GM10266 (cell line): ENCODE measurements around the gene RDH8.

Experiments
- DNase-seq: peaks from one replicate; pipeline ENCODE4 v3.0.0; 2012; ENCODE audit errors: extremely low spot score
- CTCF ChIP-seq: IDR thresholded peaks from 2 replicates; pipeline ENCODE4 v1.5.1; 2012; ENCODE audit warnings: mild to moderate bottlenecking, low read depth; ENCODE audit not compliant: control insufficient read depth, insufficient read depth; ENCODE audit errors: missing control alignments

The RDH8 gene

DNA sequence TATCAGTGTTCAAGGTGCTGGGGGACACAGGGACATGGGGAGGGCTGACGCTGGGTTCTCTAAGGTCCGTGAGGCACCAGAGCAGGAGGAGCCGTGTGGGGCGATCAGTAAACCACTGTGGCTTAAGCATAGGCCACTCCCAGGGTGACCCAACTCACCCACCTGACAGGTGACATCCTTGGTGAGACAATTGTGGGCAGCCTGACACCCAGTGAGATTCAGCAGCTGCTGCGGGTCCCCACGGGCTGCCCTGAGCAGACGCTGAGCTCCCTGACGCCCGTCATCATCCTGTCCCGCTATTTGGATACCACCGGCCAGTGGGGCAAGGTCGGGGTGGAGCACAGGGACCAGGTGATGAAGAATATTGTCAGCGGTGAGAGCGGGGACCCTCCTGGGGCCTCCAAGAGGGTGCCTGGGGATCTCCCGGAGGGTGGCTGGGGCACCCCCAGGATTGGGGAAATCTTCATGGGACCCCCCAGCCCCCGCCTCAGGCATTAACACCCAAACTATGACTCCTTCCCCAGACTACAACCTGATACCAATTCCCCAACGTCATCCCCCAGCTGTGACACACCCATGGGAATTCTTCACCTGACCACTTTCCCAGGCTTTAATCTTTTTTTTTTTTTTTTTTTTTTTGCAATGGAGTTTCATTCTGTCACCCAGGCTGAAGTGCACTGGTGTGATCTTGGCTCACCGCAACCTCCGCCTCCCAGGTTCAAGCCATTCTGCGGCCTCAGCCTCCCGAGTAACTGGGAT lies 39.5 kb downstream of the RDH8 start:
- DNase-seq, result no peak
- no peak for TF ChIP-seq CTCF

DNA sequence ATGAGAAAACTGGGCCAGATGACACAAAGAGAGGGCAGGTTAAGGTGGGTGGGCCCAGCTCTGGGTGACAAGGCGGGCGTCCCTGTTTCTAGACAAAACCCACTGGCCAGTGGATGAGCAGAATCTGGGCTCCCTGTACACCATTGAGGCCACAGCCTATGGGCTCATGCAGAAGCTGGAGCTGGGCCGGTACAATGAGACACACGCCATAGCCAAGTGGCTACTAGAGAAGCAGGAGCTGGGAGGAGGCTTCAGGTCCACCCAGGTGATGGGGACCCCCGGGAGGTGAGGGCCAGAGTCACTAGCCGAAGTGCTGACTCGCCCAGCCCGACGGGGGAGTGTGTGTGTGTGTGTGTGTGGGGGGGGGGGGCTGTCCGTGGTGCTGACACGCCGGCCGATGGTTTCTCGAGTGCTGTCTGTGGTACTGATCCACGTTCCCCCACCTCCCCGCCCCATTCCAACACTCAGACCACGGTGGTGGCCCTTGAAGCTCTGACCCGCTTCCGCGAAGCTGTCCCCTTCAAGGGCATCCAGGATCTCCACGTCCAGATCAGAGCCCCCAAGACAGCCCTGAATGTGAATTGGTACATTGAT lies 48.5 kb downstream of the RDH8 start:
- DNase-seq, result no peak
- no peak for TF ChIP-seq CTCF

DNA sequence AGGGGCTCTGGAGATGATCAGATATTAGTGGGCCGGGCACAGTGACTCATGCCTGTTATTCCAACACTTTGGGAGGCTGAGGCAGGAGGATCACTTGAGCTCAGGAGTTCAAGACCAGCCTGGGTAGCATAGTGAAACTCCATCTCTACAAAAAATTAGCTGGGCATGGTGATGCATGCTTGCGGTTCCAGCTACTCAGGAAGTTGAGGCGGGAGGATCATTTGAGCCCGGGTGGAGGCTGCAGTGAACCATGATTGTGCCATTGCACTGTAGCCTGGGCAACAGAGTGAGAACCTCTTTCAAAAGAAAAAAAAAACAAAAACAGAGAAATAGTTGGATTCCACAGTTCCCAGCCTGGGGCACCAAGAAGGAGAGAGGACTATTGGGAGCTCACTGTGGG lies 54.9 kb downstream of the RDH8 start:
- no peak for TF ChIP-seq CTCF
- no peak for DNase-seq

DNA sequence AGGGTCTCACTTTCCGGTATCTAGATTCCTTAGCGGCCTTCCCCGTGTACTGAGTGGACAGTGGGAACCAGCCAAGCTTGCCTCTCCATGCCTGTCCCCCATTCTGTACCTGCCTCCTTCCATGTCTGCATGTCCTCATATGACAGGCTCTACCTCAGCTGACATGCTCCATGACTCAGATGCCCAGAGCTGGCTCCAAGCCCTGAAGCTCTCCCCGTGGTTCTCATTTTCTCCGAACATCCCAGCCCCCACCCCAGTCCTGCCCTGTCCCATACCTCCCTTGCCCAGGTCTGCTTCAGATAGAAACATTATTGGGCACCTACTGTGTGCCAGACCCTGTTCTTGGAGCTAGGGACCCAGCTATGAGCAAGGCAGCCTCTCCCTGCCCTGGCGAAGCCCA lies 55.8 kb downstream of the RDH8 start:
- DNase-seq, result no peak
- TF ChIP-seq CTCF, result no peak

DNA sequence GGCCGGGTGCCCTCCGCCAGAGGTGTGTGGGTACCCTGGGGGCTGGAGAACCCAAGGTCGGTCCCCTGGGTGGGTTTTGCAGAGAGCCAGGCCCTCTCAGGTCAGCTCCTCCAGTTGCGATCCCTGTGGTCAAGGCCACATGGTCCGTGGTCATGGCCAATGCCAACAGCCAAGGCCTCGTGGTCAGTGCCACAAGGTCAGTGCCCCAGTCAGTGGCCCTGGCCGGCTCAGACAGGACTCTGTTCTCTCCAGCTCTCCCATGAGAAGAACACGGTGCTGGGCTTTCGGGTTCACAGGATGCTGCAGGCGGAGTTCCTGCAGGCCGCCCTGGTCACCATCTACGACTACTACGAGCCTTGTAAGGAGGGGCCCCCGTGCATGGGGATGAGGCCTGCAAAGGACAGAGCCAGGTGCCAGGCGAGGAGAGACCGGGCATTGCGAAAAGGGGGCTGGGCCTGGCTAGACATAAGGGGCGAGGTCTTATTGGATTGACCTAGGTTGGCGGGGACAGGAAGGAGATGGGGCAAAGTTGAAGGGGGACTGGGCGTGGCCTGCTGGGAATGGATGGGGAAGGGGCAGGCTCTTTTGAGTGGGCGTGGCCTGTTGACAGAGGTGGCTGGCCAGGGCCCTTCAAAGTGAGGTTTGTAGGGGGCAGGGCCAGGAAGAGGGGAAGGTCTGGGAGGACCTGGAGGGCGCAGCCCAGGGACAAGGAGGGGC lies 57.6 kb downstream of the RDH8 start:
- TF ChIP-seq CTCF, result no peak
- no peak for DNase-seq
